ENCODE measurements around the gene SLC22A12.

GRCh38 chr11:64556721-64557250 lies 34.2 kb upstream of the SLC22A12 start:
- TF ChIP-seq CTCF (IDR thresholded peaks at IDR 0.05) (no peak), POLR2A (IDR thresholded peaks at IDR 0.05) (no peak)
